NCI-H2227 (cell line): ENCODE results near the gene POLR3GL.
"Not testable (repeated sequence)": the region's sequence is repeated elsewhere in the genome, so short reads cannot be mapped to it uniquely, and the experiment has no call there.

Experiments
- DNase-seq: peaks from one replicate; lab custom pipeline; 2025; ENCODE audit not compliant: unreplicated experiment; lab: John Stamatoyannopoulos, UW

POLR3GL gene, protein sequence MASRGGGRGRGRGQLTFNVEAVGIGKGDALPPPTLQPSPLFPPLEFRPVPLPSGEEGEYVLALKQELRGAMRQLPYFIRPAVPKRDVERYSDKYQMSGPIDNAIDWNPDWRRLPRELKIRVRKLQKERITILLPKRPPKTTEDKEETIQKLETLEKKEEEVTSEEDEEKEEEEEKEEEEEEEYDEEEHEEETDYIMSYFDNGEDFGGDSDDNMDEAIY

DNA sequence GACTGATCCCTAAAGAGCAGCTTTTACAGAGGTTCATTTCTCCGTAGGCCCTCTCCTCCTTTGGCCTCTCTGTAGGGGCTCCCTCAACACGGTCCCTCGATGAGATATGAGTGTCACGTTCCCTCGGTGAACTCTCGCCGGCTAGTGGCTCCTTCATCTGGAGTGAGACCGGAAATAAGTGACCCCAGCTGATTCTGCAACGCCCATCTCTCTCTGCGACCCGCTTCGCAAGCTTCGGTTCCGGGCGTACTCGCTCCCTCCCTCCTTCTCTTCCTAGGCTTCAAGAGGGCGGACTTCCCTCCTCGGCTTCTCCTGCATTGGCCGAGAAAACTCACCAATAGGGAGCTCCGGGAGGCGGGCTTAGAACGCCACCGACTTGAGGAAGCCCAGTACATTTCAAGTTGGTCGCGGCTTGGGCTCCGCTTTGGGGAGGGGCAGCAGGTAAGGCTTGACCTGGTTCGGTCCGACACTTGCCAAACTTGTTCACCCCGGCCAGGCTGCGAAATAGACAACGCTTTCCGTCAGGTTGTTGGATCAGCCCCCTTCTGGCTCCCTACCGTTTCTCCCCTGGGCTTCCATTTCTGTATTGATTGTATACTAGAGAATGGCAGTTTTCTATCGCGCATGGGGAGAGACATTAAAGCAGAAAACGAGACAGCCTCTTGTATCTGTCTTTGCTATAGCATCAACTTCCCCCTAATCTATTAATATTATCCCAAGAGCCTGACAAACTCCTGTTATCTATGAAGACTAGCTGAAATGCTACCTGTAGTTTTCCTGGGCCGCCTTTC, at the start of gene POLR3GL, which contains the start of gene ANKRD34A:
TSS of gene POLR3GL (plus strand) at position 363 of the 791 bp plus-strand sequence. CDS start 10,176 bp downstream, outside the sequence.
TSS of gene ANKRD34A (minus strand) at position 248 of the 791 bp plus-strand sequence. CDS start 2,816 bp downstream, outside the sequence.
- peak; percentile 98 for DNase-seq

GRCh38 chr1:145916745-145917144, 47.7 kb upstream of the POLR3GL start:
- DNase-seq: no peak

DNA sequence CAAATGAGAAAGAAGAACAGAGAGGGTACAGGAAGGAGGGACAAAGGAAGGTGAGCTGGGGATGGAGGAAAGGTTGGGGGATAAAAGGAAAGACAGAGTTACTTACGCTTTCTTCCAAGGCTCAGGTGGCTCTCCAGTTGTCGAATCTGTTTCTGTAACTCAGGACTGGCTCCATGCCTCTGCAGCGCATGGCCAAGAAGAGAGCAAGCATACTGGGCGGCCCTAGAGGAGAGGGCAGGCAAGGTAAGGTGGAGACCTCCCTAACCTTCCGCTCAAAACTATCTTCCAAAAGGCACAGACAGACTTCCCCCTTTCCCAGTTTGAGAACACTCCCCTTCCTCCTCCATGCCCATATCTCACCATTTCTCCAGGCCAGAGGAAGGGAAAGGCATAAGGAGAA, 46.9 kb upstream of the POLR3GL start:
- peak; percentile 14 for DNase-seq

- DNase-seq: peak; percentile 97
Measured at GRCh38 chr1:145918144-145918991, 46.1 kb upstream of the POLR3GL start, which contains the start of gene PEX11B. PEX11B (minus strand) TSS chr1:145918717; CDS start chr1:145918688, 29 bp downstream.

DNA sequence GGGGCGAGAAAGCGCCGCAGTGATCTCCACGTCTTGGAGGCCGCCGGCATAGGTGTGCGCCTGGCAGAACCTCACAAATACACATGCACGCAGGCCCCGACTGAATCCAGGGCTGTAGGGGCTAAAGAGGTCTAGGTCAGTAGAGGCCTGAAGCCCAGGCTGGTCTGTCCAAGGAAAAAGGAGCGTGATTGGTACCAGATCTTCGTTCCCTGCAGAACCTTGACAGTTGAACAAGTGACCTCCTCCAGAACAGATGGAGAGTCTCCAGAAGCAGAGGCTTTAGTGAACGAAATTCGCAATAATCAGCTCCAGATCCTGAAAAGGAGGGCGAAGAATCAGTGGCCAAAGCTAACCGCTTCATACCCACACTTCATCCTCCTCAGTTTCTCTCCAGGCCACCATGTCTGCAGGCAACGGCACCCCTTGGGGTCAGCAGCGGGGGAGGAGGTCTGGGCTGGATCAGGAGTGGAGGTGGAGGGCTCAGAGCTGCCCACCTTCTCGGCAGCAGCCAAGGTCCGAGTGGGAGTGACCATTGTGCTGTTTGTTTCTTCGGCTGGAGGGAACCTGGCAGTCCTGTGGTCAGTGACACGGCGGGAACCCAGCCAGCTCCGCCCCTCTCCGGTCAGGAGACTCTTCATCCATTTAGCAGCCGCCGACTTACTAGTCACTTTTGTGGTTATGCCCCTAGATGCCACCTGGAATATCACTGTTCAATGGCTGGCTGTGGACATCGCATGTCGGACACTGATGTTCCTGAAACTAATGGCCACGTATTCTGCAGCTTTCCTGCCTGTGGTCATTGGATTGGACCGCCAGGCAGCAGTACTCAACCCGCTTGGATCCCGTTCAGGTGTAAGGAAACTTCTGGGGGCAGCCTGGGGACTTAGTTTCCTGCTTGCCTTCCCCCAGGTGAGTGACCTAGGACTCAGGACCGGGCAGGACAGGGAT, 45.2 kb upstream of the POLR3GL start:
- DNase-seq: peak; percentile 30

- not testable (repeated sequence) for DNase-seq
Measured at GRCh38 chr1:145920297-145920696, 44.2 kb upstream of the POLR3GL start.

- DNase-seq: no peak
Measured at GRCh38 chr1:145922266-145922665, 42.2 kb upstream of the POLR3GL start.

DNA sequence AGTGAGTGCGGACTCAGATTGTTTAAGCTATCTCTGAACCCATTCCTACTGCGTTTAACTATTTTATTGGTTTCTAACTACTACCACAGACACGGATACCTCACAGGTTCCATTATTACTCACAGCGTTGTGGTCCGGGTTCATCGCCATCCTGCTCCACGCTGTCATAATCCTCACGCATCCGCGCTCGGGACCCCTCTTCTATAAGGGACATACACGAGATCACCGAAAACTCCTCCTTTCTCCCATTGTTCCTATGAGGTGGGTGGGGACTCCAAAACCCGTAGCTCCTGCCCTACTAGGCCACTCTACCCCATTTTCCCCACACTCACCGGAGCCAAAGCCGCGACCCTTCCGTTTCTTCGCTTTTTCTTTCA, 37.8 kb upstream of the POLR3GL start:
- no peak for DNase-seq

DNA sequence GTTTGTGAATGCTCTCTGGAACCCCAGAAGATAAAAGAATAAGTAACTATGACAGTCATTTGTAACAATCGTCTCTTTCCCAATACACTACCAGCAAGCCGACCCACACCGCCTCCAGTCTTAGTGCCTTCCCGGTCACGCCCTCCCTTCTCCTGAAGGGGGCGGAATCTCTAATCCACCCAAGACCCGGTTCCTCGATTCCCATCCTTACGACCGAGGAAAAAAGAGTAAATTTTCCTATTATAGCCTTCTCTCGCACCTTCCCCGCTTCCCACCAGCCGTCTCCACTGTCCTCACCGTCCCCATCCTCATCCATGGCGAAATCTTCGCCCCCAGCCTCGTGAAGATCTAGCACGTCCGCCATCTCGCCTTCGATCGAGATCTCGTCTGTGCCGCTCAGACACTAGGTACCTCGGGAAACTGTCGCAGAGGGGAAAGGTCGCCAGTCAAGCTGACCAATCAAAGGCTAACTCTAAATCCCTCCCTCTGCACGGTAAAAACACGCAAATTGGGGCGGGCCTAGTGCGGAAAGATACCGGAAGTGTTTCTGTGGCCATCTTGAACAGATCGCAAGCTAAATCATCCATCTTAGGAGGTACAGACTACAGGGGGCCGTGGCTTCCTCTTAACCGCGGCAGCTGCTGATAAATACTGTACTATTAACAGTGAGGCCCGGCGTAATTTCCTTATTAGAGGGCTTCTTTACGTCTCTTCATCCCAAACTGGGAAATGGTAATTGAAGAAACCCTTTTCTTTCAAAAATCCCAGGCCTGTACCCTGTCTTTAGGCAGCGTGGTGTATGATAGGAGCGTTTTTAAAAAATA, 37.2 kb upstream of the POLR3GL start, which contains the start of gene RBM8A:
TSS of gene RBM8A (minus strand) at position 422 of the 824 bp plus-strand sequence. CDS start at position 364, 58 bp downstream.
- peak; percentile 99 for DNase-seq

DNA sequence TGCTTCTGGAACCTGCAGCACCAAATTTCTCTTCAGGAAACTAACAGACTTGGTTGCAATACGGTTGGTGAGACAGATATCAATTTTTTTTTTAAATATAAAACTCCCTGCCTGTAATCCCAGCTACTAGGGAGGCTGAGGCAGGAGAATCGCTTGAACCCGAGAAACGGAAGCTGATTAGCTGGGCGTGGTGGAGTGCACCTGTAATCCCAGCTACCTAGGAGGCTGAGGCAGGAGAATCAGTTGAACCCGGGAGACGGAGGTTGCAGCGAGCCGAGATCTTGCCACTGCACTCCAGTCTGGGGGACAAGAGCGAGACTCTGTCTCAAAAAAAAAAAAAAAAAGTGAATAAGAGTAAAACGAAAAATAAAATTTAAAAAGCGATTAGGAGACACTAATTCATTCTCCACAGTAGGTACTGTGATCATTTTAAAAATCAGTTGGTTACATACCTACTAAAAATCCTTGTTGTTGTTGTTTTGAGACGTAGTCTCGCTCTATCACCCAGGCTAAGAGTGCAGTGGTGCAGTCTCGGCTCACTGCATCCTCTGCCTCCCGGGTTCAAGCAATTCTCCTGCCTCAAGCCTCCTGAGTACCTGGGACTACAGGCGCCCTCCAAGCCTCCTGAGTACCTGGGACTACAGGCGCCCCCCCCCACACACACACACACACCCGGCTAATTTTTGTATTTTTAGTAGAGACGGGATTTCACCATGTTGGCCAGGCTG, 36.4 kb upstream of the POLR3GL start:
- DNase-seq: no peak

DNA sequence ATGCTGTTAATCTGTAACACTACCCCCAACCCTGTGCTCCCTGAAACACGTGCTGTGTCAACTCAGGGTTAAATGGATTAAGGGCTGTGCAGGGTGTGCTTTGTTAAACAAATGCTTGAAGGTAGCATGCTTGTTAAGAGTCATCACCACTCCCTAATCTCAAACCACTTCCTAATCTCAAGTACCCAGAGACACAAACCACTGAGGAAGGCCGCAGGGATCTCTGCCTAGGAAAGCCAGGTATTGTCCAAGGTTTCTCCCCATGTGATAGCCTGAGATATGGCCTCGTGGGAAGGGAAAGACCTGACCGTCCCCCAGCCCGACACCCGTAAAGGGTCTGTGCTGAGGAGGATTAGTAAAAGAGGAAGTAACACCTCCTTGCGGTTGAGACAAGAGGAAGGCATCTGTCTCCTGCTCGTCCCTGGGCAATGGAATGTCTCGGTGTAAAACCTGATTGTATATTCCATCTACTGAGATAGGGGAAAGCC, 31.9 kb upstream of the POLR3GL start:
- not testable (repeated sequence) for DNase-seq

- no peak for DNase-seq
Measured at GRCh38 chr1:145935708-145936107, 28.8 kb upstream of the POLR3GL start.

DNA sequence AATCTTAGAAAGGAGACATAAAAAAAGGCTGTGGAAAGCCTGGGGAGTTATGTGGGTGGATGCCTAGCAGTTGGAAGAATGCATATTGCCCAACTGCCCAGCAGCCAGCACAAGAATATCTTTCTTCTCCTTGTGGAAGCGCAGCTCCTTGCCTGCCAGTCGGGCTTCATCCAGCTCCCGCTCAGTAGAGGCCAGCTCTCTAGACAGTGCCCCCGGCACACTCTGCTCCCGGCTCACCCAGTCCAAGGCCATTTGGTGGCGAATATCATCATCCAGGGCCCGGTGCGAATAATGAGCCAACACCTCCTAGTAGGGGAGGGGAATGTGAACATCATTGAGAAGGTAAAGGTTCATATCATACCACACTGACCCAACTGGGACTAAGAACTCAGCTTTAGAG, 28.2 kb upstream of the POLR3GL start:
- no peak for DNase-seq

- DNase-seq: no peak
Measured at GRCh38 chr1:145937436-145937835, 27.1 kb upstream of the POLR3GL start.

DNA sequence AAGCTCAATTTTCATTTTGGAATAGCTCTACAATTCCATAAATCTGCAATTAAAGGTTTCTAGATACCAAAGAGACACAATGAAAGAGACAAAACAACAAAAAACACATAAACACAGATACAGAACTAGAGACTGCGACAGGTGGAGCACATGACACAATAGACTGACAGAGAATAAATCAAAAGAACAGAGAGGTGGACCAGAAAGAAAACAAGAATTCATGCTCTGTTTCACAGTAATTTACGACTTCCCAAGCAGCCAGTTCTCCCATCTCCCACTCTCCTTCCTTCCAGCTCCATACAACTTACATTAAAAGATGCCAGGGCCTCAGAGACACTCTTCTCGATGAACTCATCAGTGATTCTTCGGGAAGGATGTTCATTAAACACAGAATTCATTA, 22.1 kb upstream of the POLR3GL start:
- no peak for DNase-seq

DNA sequence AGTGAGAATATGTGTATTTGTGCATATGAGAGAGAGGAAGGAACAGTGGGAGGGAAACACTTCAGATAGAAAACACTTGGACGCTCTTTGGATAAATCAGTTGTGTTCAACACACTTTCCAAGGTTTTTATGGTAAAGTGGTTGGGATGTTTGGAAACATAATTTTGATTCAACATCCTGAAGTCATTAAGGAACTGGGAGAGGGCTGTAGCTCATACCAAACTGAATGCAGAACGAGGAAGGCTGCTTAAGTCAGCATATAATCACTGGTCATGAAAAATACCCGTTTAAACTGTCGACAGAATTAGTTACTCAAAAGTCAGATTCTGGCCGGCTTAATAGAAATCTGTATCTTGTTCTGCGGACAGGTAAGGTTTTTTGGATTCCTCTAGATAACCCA, 21.6 kb upstream of the POLR3GL start:
- no peak for DNase-seq

DNA sequence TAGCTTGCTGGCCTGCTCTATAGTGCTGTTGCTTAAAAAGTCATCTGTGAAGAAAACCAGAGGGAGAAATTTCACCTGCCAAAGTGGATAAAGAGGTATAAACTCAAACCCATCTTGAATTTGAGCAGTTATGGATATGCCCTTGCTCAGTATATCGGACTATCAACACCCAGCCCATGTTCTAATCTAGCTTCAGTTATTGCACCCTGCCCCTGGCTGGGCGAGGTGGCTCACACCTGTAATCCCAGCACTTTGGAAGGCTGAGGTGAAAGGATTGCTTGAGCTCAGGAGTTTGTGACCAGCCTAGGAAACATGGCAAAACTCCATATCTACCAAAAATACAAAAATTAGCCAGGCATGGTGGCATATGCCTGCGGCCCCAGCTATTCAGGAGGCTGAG, 20.0 kb upstream of the POLR3GL start:
- DNase-seq: no peak

DNA sequence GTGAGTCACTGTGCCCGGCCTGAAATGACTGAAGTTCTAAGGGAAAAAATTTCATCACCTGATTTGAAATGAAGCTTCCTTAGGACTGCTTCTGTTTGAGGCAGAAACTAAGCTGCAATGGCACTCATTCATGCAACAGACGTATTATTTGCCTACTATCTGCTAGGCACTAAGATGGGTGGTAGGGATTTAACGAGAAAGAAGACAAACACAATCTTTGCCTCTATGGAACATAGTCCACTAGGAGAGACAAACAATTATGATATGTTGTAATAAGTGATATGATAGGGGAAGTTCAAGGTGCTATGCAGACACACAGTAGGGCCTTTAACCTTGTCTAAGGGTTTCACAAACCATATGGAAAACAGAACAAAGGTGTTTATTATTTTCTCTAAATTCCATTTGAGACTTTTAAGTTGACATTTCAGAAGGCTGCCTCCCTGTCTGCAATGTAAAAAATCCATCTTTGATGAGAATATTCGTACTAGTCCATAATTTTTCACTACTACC, 18.0 kb upstream of the POLR3GL start:
- DNase-seq: no peak
